Upper lobe of left lung (tissue), 4 donors: ENCODE data around the gene BMERB1.

Experiments used
- POLR2A ChIP-seq, 4 donors: fragments of 450-650 bp; IDR thresholded peaks; one replicate each; pipeline ENCODE4 v1.5.1; 2016 to 2017; ENCODE audit warnings: antibody characterized with exemption in 4 of 4, mild to moderate bottlenecking in 2 of 4
- POLR2AphosphoS5 ChIP-seq, 2 donors: sonication (generic); formaldehyde crosslinking; IDR thresholded peaks; one replicate each; pipeline ENCODE4 v1.5.1; 2017; ENCODE audit warnings: antibody characterized with exemption in 2 of 2
- TF ChIP-seq, protein P1 (sequence below), 6 experiments: fragments of 450-650 bp in 4 of 6; fragments of 200-600 bp in 2 of 6; sonication (generic) in 2 of 6; IDR thresholded peaks; one replicate each; pipeline ENCODE4 v1.5.1; 2016 to 2019; ENCODE audit warnings: antibody characterized with exemption in 6 of 6

GRCh38 chr16:15536843-15537242 is 102.5 kb downstream of the BMERB1 start:
- TF ChIP-seq, protein P1, sequence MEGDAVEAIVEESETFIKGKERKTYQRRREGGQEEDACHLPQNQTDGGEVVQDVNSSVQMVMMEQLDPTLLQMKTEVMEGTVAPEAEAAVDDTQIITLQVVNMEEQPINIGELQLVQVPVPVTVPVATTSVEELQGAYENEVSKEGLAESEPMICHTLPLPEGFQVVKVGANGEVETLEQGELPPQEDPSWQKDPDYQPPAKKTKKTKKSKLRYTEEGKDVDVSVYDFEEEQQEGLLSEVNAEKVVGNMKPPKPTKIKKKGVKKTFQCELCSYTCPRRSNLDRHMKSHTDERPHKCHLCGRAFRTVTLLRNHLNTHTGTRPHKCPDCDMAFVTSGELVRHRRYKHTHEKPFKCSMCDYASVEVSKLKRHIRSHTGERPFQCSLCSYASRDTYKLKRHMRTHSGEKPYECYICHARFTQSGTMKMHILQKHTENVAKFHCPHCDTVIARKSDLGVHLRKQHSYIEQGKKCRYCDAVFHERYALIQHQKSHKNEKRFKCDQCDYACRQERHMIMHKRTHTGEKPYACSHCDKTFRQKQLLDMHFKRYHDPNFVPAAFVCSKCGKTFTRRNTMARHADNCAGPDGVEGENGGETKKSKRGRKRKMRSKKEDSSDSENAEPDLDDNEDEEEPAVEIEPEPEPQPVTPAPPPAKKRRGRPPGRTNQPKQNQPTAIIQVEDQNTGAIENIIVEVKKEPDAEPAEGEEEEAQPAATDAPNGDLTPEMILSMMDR (IDR thresholded peaks at IDR 0.05), result no peak
- TF ChIP-seq POLR2A (IDR thresholded peaks at IDR 0.05) (no peak), POLR2AphosphoS5 (IDR thresholded peaks at IDR 0.05) (no peak)
